D721Med (cell line): ENCODE measurements around the gene LRRC41.
A peak's percentile ranks its signal among the peaks of the same experiment; 100 is the strongest.
"Not testable (repeated sequence)": the region's sequence is repeated elsewhere in the genome, so short reads cannot be mapped to it uniquely, and the experiment has no call there.

Experiments used
- DNase-seq: peaks from one replicate; pipeline ENCODE4 v3.0.0; 2011; ENCODE audit warnings: low spot score; ENCODE audit not compliant: insufficient read length
- FAIRE-seq: peaks from 2 replicates; lab custom pipeline; 2011; peaks lifted over from hg19 to GRCh38; lab: Jason Lieb, UNC
- TF ChIP-seq, protein P1 (sequence below): IDR thresholded peaks from 2 replicates; pipeline ENCODE4 v1.5.1; 2012; ENCODE audit warnings: mild to moderate bottlenecking, control low read depth; ENCODE audit not compliant: insufficient read depth; ENCODE audit errors: missing control alignments

Gene LRRC41

DNA sequence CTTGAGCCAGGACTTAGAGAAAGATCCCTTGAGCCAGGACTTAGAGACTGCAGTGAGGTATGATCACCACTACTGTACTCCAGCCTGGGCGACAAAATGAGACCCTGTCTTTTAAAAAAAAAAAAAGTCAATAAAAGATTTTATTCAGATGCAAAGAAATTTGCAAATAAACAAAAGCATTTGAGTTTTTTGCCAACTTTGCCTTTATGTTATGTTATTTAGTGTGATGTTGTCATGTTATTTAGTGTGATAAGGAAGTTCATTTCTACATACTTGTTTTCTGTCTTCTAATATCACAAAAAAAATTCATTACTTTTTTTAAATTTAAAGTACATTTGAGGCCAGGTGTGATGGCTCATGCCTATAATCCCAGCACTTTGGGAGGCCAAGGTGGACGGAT, 46.9 kb downstream of the LRRC41 start:
- TF ChIP-seq, protein P1, sequence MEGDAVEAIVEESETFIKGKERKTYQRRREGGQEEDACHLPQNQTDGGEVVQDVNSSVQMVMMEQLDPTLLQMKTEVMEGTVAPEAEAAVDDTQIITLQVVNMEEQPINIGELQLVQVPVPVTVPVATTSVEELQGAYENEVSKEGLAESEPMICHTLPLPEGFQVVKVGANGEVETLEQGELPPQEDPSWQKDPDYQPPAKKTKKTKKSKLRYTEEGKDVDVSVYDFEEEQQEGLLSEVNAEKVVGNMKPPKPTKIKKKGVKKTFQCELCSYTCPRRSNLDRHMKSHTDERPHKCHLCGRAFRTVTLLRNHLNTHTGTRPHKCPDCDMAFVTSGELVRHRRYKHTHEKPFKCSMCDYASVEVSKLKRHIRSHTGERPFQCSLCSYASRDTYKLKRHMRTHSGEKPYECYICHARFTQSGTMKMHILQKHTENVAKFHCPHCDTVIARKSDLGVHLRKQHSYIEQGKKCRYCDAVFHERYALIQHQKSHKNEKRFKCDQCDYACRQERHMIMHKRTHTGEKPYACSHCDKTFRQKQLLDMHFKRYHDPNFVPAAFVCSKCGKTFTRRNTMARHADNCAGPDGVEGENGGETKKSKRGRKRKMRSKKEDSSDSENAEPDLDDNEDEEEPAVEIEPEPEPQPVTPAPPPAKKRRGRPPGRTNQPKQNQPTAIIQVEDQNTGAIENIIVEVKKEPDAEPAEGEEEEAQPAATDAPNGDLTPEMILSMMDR, result no peak
- DNase-seq (no peak), FAIRE-seq (no peak)

DNA sequence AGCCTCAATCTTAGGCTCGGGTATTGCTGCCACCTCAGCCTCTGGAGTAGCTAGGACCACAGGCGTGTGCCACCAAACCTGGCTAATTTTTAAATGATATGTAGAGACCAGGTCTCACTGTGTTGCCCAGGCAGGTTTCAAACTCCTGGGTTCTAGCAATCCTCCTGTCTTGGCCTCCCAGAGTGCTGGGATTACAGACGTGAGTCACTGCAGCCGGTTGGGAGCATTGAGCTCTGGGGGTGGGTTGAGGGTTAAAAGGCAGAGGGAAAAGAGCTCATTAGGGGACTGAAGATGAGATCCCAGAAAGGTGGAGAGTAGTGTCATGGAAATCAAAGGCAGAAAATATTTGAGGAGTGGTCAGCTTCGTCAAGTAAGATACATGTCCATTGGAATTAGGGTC, 48.7 kb downstream of the LRRC41 start:
- no peak for FAIRE-seq
- no peak for DNase-seq
- TF ChIP-seq, protein P1, result no peak

DNA sequence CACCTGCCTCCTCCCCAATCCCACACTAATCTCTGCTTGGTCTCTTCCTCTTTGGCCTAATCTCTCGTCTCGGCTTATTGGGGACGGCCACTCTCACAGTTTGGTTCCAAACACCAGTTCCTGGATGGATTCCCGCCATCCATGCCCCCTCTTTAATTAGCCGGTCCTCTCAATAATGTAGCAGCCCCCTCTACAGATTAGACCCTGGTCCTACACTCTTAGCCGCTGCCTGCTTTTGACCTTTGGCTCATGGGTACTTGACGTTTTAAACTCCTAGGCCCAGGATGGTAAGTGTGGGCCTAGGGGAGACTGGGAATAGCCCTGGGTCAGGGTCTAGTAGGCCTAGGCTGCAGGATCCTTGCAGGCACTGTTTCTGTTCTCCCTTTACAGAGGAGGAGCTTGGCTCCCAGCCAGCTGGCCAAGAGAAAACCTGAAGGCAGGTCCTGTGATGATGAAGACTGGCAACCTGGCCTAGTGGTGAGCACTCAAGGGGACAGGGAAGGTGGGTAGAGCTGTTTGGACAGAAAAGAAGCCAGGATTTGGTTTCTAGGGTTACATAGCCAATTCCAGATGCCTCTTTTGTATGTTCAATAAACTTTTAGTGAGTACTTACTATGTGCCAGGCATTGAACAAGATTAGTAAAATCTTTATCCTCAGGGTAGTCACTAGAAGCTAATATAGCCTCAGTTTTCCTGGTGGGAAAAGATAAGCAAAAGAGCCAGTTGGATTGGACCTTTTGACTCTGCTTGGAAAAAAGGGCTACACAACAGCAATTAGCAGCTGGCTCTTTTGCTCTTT, 55.1 kb downstream of the LRRC41 start:
- TF ChIP-seq, protein P1, result no peak
- DNase-seq (no peak), FAIRE-seq (no peak)

DNA sequence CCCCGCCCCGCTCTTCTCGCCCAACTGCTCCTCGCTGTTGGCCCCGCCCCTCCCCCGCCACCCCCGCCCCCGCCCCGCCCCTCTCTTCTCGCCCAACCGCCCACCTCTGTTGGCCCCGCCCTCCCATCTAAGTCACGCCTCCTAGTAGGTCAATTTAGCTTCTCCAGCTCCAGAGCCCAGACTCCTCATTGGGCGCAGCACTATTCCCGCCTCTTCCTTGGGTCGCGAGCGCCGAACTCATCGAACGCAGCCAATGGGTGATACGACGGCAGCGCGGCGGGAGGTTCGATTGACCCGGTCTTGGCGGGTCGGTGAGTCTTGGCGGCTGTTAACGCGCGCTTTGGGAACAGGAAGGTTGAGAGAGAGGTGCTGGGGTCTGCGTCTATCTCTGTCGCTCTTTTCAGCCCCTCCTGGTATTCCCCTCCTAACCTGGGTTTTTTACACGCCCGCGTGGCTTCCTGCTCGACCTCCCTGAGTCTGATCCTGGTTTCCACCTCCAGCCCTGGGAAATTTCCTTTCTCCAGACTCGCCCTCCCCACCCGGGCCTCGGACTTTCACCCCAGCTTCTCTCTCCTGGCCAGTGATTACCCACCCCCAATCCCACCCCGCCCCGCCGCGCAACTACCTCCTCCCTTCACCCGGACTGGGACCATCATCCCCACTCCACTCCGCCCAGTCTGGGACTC, 55.8 kb downstream of the LRRC41 start, which contains the start of gene RAD54L:
Gene RAD54L (plus strand): TSS at position 328 of the 686 bp plus-strand sequence. CDS start 643 bp downstream, outside the sequence.
- DNase-seq (no peak), FAIRE-seq (no peak)
- TF ChIP-seq, protein P1, result no peak

DNA sequence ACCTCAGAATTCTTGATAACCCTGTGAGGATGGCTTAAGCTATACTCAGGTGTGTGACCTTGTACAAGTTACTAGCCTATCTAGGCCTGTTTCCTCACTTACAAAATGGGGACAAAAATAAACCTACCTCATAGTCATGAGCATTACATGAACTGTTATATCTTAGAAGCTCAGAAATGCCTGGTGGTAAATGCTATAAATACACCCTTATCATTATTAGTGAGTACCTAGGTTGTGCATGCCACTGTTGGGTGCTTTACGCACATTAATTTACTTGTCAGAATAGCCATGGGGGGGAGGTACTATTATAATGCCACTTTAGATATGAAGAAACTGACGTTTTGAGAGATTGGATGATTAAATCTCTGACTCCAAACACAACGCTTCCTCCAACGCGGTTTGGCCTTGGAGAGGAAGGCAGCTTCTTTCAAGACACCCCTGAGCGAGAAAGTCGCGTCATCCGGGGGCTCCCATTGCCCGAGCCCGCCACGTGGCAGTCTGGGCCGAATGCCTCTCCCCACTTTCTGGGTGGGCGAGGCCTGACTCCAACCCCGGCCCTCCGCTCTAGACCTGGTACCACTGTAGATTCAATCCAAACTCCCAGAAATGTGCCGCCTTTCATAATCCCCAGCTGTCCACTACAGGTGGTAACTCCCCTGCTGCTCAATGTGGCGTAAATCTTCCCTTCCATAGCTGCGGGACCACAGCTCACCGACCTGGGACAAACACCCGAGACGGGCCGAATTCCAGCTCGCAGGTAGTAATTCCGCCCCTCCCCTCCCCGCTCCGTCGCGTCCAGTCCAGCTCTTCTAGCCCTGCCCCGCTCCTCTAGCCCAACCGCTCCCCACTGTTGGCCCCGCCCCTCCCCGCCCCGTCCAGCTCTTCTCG, 56.6 kb downstream of the LRRC41 start:
- FAIRE-seq, result no peak
- TF ChIP-seq, protein P1, result no peak
- DNase-seq, result peak; percentile 96

DNA sequence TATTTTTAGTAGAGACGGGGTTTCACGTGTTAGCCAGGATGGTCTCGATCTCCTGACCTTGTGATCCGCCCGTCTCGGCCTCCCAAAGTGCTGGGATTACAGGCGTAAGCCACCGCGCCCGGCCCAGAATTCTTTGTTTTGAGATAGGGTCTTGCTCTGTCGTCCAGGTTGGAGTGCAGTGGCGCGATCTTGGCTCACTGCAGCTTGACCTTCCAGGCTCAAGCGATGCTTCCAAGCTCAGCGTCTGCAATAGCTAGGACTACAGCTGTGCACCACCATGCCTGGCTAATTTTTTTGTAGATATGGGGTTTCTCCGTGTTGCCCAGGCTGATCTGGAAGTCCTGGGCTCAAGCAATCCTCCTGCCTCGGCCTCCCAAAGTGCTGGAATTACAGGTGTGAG, 57.3 kb downstream of the LRRC41 start:
- not testable (repeated sequence) for DNase-seq, FAIRE-seq
